Gastroesophageal sphincter (tissue), 4 donors: ENCODE measurements around the gene ARID5B. TPM values are rescaled to one million over a fixed set of nuclear protein-coding genes. Genes with fewer than 3 reads are reported as not detected.
"Not testable (repeated sequence)": the region's sequence is repeated elsewhere in the genome, so short reads cannot be mapped to it uniquely, and the experiment has no call there.

Experiments used
- ATAC-seq: fragments of 150-250 bp; one replicate; pipeline ENCODE4 v1.9.1; 2016; ENCODE audit warnings: mild to moderate bottlenecking, moderate library complexity
- H3K27ac ChIP-seq, 4 donors: fragments of 200-600 bp; sonication (generic) in 3 of 4; 1 replicate in 3 of 4; 2 replicates in 1 of 4; pipeline ENCODE4 v1.5.1; 2016 to 2019
- H3K27me3 ChIP-seq: fragments of 200-600 bp; sonication (generic); one replicate; pipeline ENCODE4 v1.5.1; 2019
- H3K36me3 ChIP-seq, 2 donors: fragments of 200-600 bp; sonication (generic); one replicate each; pipeline ENCODE4 v1.5.1; 2019; ENCODE audit warnings: control low read depth in 1 of 2
- H3K4me1 ChIP-seq, 3 donors: fragments of 200-600 bp; sonication (generic); 1 replicate in 2 of 3; 2 replicates in 1 of 3; pipeline ENCODE4 v1.5.1; 2016 to 2019; ENCODE audit warnings: control low read depth in 2 of 3
- H3K4me3 ChIP-seq, 2 donors: fragments of 200-600 bp; sonication (generic); one replicate each; pipeline ENCODE4 v1.5.1; 2019; ENCODE audit warnings: mild to moderate bottlenecking in 1 of 2, moderate library complexity in 1 of 2
- H3K9me3 ChIP-seq, 3 donors: fragments of 200-600 bp; sonication (generic); one replicate each; pipeline ENCODE4 v1.5.1; 2017 to 2019; ENCODE audit warnings: control low read depth in 2 of 3
- CTCF ChIP-seq, 4 experiments: fragments of 200-600 bp in 2 of 4; fragments of 450-650 bp in 2 of 4; sonication (generic) in 1 of 4; IDR thresholded peaks; one replicate each; pipeline ENCODE4 v1.5.1; 2017 to 2019; ENCODE audit warnings: antibody characterized with exemption in 4 of 4, mild to moderate bottlenecking in 2 of 4, moderate library complexity in 2 of 4
- EP300 ChIP-seq: sonication (generic); formaldehyde crosslinking; IDR thresholded peaks from one replicate; pipeline ENCODE4 v1.6.1; 2017; ENCODE audit warnings: antibody characterized with exemption, mild to moderate bottlenecking
- POLR2A ChIP-seq, 2 donors: fragments of 450-650 bp; IDR thresholded peaks; one replicate each; pipeline ENCODE4 v1.6.1; 2017; ENCODE audit warnings: antibody characterized with exemption in 2 of 2, mild to moderate bottlenecking in 2 of 2, moderate library complexity in 1 of 2
- POLR2AphosphoS5 ChIP-seq: sonication (generic); formaldehyde crosslinking; IDR thresholded peaks from one replicate; pipeline ENCODE4 v1.6.1; 2017; ENCODE audit warnings: antibody characterized with exemption
- WGBS, 2 donors: methylation state at CpG; one replicate each; pipeline ENCODE4 v1.1.5; 2018; ENCODE audit warnings: low coverage in 1 of 2; 5-methylcytosine and 5-hydroxymethylcytosine counted together
- total RNA-seq, 4 donors: library from RNA; depleted of rRNA; stranded (reverse); fragments of >200 nt; gene quantifications; one replicate each; pipeline ENCODE4 v1.1.0, GENCODE V29; 2016

Gene ARID5B
- total RNA-seq, 4 donors from 2014 or later, result 34.7 to 81.4 (median 62.5) TPM

- H3K27ac ChIP-seq, result no peak overlapping the region
- TF ChIP-seq POLR2A (IDR thresholded peaks at IDR 0.05) (no peak), EP300 (no peak), CTCF (IDR thresholded peaks at IDR 0.05) (no peak), POLR2AphosphoS5 (no peak)
- no peak overlapping the region for H3K4me3 ChIP-seq
- peaks cover 6 to 21% (median 8%) of the 10 kb centered on the region in 3 donors for H3K4me1 ChIP-seq
- 87 to 92% methylated on average over 4 of the region's 4 CpGs for WGBS, 2 donors
- H3K27me3 ChIP-seq, result no peaks in the 10 kb centered on the region
- ATAC-seq, result no peak
- H3K36me3 ChIP-seq, result no peaks in the 10 kb centered on the region
- H3K9me3 ChIP-seq, result no peaks in the 10 kb centered on the region
These were observed 123.8 kb downstream of the ARID5B start for GRCh38 chr10:62025134-62025794.

GRCh38 chr10:62025901-62026879, 124.7 kb downstream of the ARID5B start:
- H3K36me3 ChIP-seq, result no peaks in the 10 kb centered on the region
- TF ChIP-seq EP300, result no peak
- no peak for TF ChIP-seq POLR2AphosphoS5
- no peak for TF ChIP-seq CTCF (IDR thresholded peaks at IDR 0.05)
- no peak for TF ChIP-seq POLR2A (IDR thresholded peaks at IDR 0.05)
- WGBS, 2 donors, result 46 to 83% methylated on average over 4 of the region's 4 CpGs
- peaks cover 3 to 12% (median 4%) of the 10 kb centered on the region in 3 donors for H3K4me1 ChIP-seq
- H3K27me3 ChIP-seq, result no peaks in the 10 kb centered on the region
- no peak overlapping the region for H3K4me3 ChIP-seq
- no peak overlapping the region for H3K27ac ChIP-seq
- ATAC-seq, result no peak
- H3K9me3 ChIP-seq, result no peaks in the 10 kb centered on the region

- H3K4me3 ChIP-seq, result no peak overlapping the region
- H3K27me3 ChIP-seq, result no peaks in the 10 kb centered on the region
- no peaks in the 10 kb centered on the region for H3K36me3 ChIP-seq
- H3K27ac ChIP-seq, result no peak overlapping the region
- no peak for ATAC-seq
- 91 to 92% methylated on average over 4 to 5 of the region's 5 CpGs for WGBS, 2 donors
- H3K4me1 ChIP-seq, result no peaks in the 10 kb centered on the region
- no peaks in the 10 kb centered on the region for H3K9me3 ChIP-seq
- TF ChIP-seq POLR2AphosphoS5 (no peak), EP300 (no peak), CTCF (IDR thresholded peaks at IDR 0.05) (no peak), POLR2A (IDR thresholded peaks at IDR 0.05) (no peak)
These were observed 126.5 kb downstream of the ARID5B start for GRCh38 chr10:62027841-62028501.

- not testable (repeated sequence) for ATAC-seq, H3K4me1 ChIP-seq, H3K27ac ChIP-seq, H3K9me3 ChIP-seq, H3K27me3 ChIP-seq, H3K36me3 ChIP-seq, H3K4me3 ChIP-seq
- 84 to 100% methylated on average over 3 to 5 of the region's 5 CpGs for WGBS, 2 donors
These were observed 127.0 kb downstream of the ARID5B start for GRCh38 chr10:62028502-62028842.

GRCh38 chr10:62029401-62029800, 127.9 kb downstream of the ARID5B start:
- Histone ChIP-seq H3K4me1 (peaks cover 0 to 6% (median 0%) of the 10 kb centered on the region in 3 donors), H3K27me3 (no peaks in the 10 kb centered on the region), H3K9me3 (no peaks in the 10 kb centered on the region), H3K4me3 (no peak overlapping the region), H3K36me3 (no peaks in the 10 kb centered on the region), H3K27ac (no peak overlapping the region)
- WGBS, 2 donors, result 90 to 95% methylated on average over 2 of the region's 2 CpGs
- no peak for ATAC-seq
- no peak for TF ChIP-seq POLR2A (IDR thresholded peaks at IDR 0.05)
